Epithelial cell of esophagus (primary cell): ENCODE results near the gene PRICKLE4.

Experiments
- DNase-seq: peaks from one replicate; pipeline ENCODE4 v3.0.0; 2010; ENCODE audit warnings: low read depth
- H3K4me3 ChIP-seq: 2 replicates; pipeline ENCODE4 v1.5.1; 2011; ENCODE audit warnings: mild to moderate bottlenecking, low read length, control low read depth
- CTCF ChIP-seq: IDR thresholded peaks from 2 replicates; pipeline ENCODE4 v1.5.1; 2011; ENCODE audit warnings: low read depth, mild to moderate bottlenecking, low read length, control low read depth, inconsistent platforms; ENCODE audit not compliant: insufficient read depth; ENCODE audit errors: missing control alignments

Gene PRICKLE4

GRCh38 chr6:41767112-41767833, 13.3 kb upstream of the PRICKLE4 start:
- no peak overlapping the region for H3K4me3 ChIP-seq
- DNase-seq, result peak; percentile 94
- TF ChIP-seq CTCF, result no peak

- peak; percentile 42 for DNase-seq
- no peak for TF ChIP-seq CTCF
- H3K4me3 ChIP-seq, result no peak overlapping the region
Observed at GRCh38 chr6:41768545-41769308, 11.9 kb upstream of the PRICKLE4 start.

- no peak for TF ChIP-seq CTCF
- H3K4me3 ChIP-seq, result no peak overlapping the region
- no peak for DNase-seq
Observed at GRCh38 chr6:41769376-41769775, 11.2 kb upstream of the PRICKLE4 start.

- no peak for TF ChIP-seq CTCF
- no peak overlapping the region for H3K4me3 ChIP-seq
- no peak for DNase-seq
Observed at GRCh38 chr6:41770381-41771057, 10.1 kb upstream of the PRICKLE4 start.

GRCh38 chr6:41771058-41771983, 9.3 kb upstream of the PRICKLE4 start:
- TF ChIP-seq CTCF, result no peak
- H3K4me3 ChIP-seq, result no peak overlapping the region

GRCh38 chr6:41774841-41775240, 5.7 kb upstream of the PRICKLE4 start:
- no peak overlapping the region for H3K4me3 ChIP-seq
- TF ChIP-seq CTCF, result no peak
- no peak for DNase-seq

More at GRCh38 chr6:41771058-41771983, 9.3 kb upstream of the PRICKLE4 start:
- no peak for DNase-seq
